H9 (cell line): ENCODE measurements around the gene PPIP5K2. TPM values are rescaled to one million over a fixed set of nuclear protein-coding genes. Genes with fewer than 3 reads are reported as not detected.

Source experiments
- DNase-seq: peaks from one replicate; pipeline ENCODE4 v3.0.0-alpha.2; 2017
- H2AFZ ChIP-seq: one replicate; pipeline ENCODE4 v1.6.1; 2013; ENCODE audit warnings: mild to moderate bottlenecking, low read length, control low read depth, moderate library complexity
- H2AK5ac ChIP-seq: 2 replicates; pipeline ENCODE4 v1.6.1; 2013; ENCODE audit warnings: low read length, control low read depth, mixed read lengths; ENCODE audit not compliant: insufficient read length
- H2BK120ac ChIP-seq: one replicate; pipeline ENCODE4 v1.6.1; 2013; ENCODE audit warnings: low read depth, mild to moderate bottlenecking, low read length, control low read depth, inconsistent platforms; ENCODE audit not compliant: poor library complexity, severe bottlenecking
- H2BK12ac ChIP-seq: 2 replicates; pipeline ENCODE4 v1.6.1; 2013; ENCODE audit warnings: low read length, control low read depth, mixed read lengths, low read depth; ENCODE audit not compliant: insufficient read length
- H2BK15ac ChIP-seq: 2 replicates; pipeline ENCODE4 v1.6.1; 2013; ENCODE audit warnings: low read depth, low read length, control low read depth
- H2BK20ac ChIP-seq: one replicate; pipeline ENCODE4 v1.6.1; 2013; ENCODE audit warnings: low read depth, mild to moderate bottlenecking, low read length, control low read depth, inconsistent platforms; ENCODE audit not compliant: poor library complexity, severe bottlenecking
- H2BK5ac ChIP-seq: 2 replicates; pipeline ENCODE4 v1.6.1; 2013; ENCODE audit warnings: low read length, control low read depth, mixed read lengths; ENCODE audit not compliant: insufficient read length
- H3K14ac ChIP-seq: 2 replicates; pipeline ENCODE4 v1.6.1; 2013; ENCODE audit warnings: low read length, control low read depth; ENCODE audit not compliant: insufficient read depth
- H3K18ac ChIP-seq: 2 replicates; pipeline ENCODE4 v1.6.1; 2013; ENCODE audit warnings: low read depth, mild to moderate bottlenecking, mixed read lengths, low read length, control low read depth; ENCODE audit not compliant: insufficient read length
- H3K23ac ChIP-seq: 2 replicates; pipeline ENCODE4 v1.6.1; 2013; ENCODE audit warnings: low read length, control low read depth, mixed read lengths, low read depth; ENCODE audit not compliant: insufficient read length
- H3K23me2 ChIP-seq: 2 replicates; pipeline ENCODE4 v1.6.1; 2013; ENCODE audit warnings: low read depth, mild to moderate bottlenecking, mixed read lengths, low read length, control low read depth; ENCODE audit not compliant: insufficient read length, poor library complexity, severe bottlenecking
- H3K27ac ChIP-seq: 2 replicates; pipeline ENCODE4 v1.5.1; 2013; ENCODE audit warnings: low read length, control low read depth, mixed read lengths, low read depth; ENCODE audit not compliant: insufficient read length
- H3K27me3 ChIP-seq: 2 replicates; pipeline ENCODE4 v1.6.1; 2013; ENCODE audit warnings: low read length, control low read depth, inconsistent platforms; ENCODE audit not compliant: insufficient read depth
- H3K4ac ChIP-seq: 2 replicates; pipeline ENCODE4 v1.6.1; 2013; ENCODE audit warnings: low read depth, mild to moderate bottlenecking, control low read depth, inconsistent platforms, low read length, moderate library complexity
- H3K4me1 ChIP-seq: 2 replicates; pipeline ENCODE4 v1.6.1; 2013; ENCODE audit warnings: low read length, control low read depth, inconsistent platforms; ENCODE audit not compliant: insufficient read depth
- H3K4me2 ChIP-seq: 2 replicates; pipeline ENCODE4 v1.6.1; 2013; ENCODE audit warnings: low read length, control low read depth, mixed read lengths; ENCODE audit not compliant: insufficient read length, insufficient read depth
- H3K56ac ChIP-seq: 2 replicates; pipeline ENCODE4 v1.6.1; 2013; ENCODE audit warnings: low read depth, mild to moderate bottlenecking, mixed read lengths, low read length, control low read depth; ENCODE audit not compliant: insufficient read length
- H3K79me1 ChIP-seq: 2 replicates; pipeline ENCODE4 v1.6.1; 2013; ENCODE audit warnings: low read depth, mild to moderate bottlenecking, moderate library complexity, low read length, control low read depth, inconsistent platforms; ENCODE audit not compliant: insufficient read depth, poor library complexity, severe bottlenecking
- H3K79me2 ChIP-seq: 2 replicates; pipeline ENCODE4 v1.6.1; 2013; ENCODE audit warnings: low read length, control low read depth, inconsistent platforms; ENCODE audit not compliant: insufficient read depth
- H3K9ac ChIP-seq: 2 replicates; pipeline ENCODE4 v1.6.1; 2013; ENCODE audit warnings: low read length, control low read depth, mixed read lengths; ENCODE audit not compliant: insufficient read length; ENCODE audit errors: extremely low read depth
- H3K9me3 ChIP-seq: one replicate; pipeline ENCODE4 v1.6.1; 2013; ENCODE audit warnings: low read depth, low read length, inconsistent platforms; ENCODE audit not compliant: control insufficient read depth
- H3T11ph ChIP-seq: one replicate; pipeline ENCODE4 v1.6.1; 2013; ENCODE audit warnings: mild to moderate bottlenecking, low read length, control low read depth, inconsistent platforms
- H4K20me1 ChIP-seq: one replicate; pipeline ENCODE4 v1.6.1; 2013; ENCODE audit not compliant: control insufficient read depth, insufficient read length, insufficient read depth
- H4K5ac ChIP-seq: 2 replicates; pipeline ENCODE4 v1.6.1; 2013; ENCODE audit warnings: low read depth, mild to moderate bottlenecking, mixed read lengths, low read length, control low read depth; ENCODE audit not compliant: insufficient read length
- H4K8ac ChIP-seq: replicated peaks from 2 replicates; pipeline ENCODE4 v1.6.1; 2013; ENCODE audit warnings: low read length, control low read depth, mixed read lengths, low read depth; ENCODE audit not compliant: insufficient read length
- H4K91ac ChIP-seq: 2 replicates; pipeline ENCODE4 v1.6.1; 2013; ENCODE audit warnings: low read depth, mild to moderate bottlenecking, moderate library complexity, mixed read lengths, low read length, control low read depth; ENCODE audit not compliant: insufficient read length
- H3K27ac Mint-ChIP-seq, 3 experiments: 2 replicates in 2 of 3; 3 replicates in 1 of 3; pipeline ENCODE4 v1.8.0; 2020 to 2021; ENCODE audit warnings: mixed read lengths in 3 of 3, mild to moderate bottlenecking in 1 of 3, moderate library complexity in 1 of 3
- H3K27me3 Mint-ChIP-seq: 2 replicates; pipeline ENCODE4 v1.8.0; 2021; ENCODE audit warnings: low read depth, mild to moderate bottlenecking, moderate library complexity, mixed read lengths
- H3K36me3 Mint-ChIP-seq, 3 experiments: 2 replicates in 2 of 3; 3 replicates in 1 of 3; pipeline ENCODE4 v1.8.0; 2020 to 2021; ENCODE audit warnings: low read depth in 3 of 3, mixed read lengths in 3 of 3; ENCODE audit not compliant: insufficient read depth in 1 of 3
- H3K4me1 Mint-ChIP-seq, 2 experiments: 2 replicates each; pipeline ENCODE4 v1.8.0; 2020; ENCODE audit warnings: mixed read lengths in 2 of 2
- H3K4me3 Mint-ChIP-seq, 2 experiments: 2 replicates in 1 of 2; 3 replicates in 1 of 2; pipeline ENCODE4 v1.8.0; 2020 to 2021; ENCODE audit warnings: mild to moderate bottlenecking in 2 of 2, mixed read lengths in 2 of 2, moderate library complexity in 1 of 2
- H3K9me3 Mint-ChIP-seq, 2 experiments: 2 replicates in 1 of 2; 3 replicates in 1 of 2; pipeline ENCODE4 v1.8.0; 2020; ENCODE audit warnings: mild to moderate bottlenecking in 2 of 2, mixed read lengths in 2 of 2, moderate library complexity in 1 of 2
- WGBS: extraction: QIAGEN DNeasy Blood & Tissue Kit; methylation state at CpG from one replicate; pipeline ENCODE4 v1.1.7; 2013; ENCODE audit warnings: missing lambda C conversion rate, low lambda C conversion rate, mixed read lengths; ENCODE audit not compliant: insufficient read length; ENCODE audit errors: extremely low coverage; 5-methylcytosine and 5-hydroxymethylcytosine counted together
- total RNA-seq: library from RNA; stranded (reverse); gene quantifications from 2 replicates; pipeline ENCODE4 v1.2.1, GENCODE V29; 2021
- TF ChIP-seq, protein P1 (sequence below): fragments of 200-600 bp; sonication (generic); conservative IDR thresholded peaks from 3 replicates; pipeline ENCODE4 v1.8.0; 2021; ENCODE audit warnings: antibody characterized with exemption, mild to moderate bottlenecking

Gene PPIP5K2
- total RNA-seq, 1 experiment from 2014 or later: 43.8 TPM

DNA sequence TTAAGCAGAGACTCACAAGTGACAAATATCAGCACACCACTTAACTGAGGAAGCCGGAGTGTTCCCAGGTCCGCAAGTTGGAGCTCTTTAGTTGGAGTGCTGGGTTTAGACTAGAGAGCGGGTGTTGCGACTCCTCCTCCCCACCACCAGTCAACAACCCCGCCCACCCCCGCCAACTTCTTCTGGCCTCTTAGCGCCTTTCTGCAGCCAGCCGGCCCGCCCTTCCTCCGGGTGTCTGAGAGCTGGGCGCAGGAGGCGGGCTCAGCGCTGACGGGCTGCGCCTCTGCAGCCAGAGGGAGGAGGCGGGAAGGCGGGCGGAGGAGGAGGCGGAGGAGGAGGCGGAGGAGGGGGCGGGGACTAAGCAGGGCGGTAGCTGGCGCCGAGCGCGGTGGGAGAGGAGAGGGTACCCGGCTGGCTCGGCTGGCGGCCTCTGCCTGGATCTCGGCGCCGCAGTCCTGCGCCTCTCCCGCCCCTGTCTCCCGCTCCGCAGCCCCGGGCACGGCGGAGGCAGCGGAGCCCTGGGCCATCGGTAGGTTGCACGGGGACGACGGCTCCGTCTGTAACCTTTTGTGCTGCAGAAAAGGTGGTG lies 138.4 kb downstream of the PPIP5K2 start, which contains the start of gene MACIR:
Gene MACIR, plus strand, starts transcription at position 396 of the 589 bp plus-strand sequence. CDS start 17,157 bp downstream, outside the sequence.
- Histone ChIP-seq H3K18ac (peak within 1 kb of the TSS; percentile 30), H3K9me3 (no peaks in the 10 kb centered on the region), H3K79me2 (peaks cover 7% of the 10 kb centered on the region; the same call in 1 of the 2 replicates), H4K5ac (no peak within 1 kb of the TSS), H2BK15ac (no peak within 1 kb of the TSS), H3K14ac (peak within 1 kb of the TSS; percentile 71; the same call in 1 of the 2 replicates), H3K56ac (no peak within 1 kb of the TSS), H4K20me1 (no peaks in the 10 kb centered on the region), H2BK5ac (no peak within 1 kb of the TSS), H2BK12ac (no peak within 1 kb of the TSS), H2BK20ac (no peak within 1 kb of the TSS), H3K4me1 (peaks cover 2% of the 10 kb centered on the region; the same call in 1 of the 2 replicates), H4K91ac (no peak within 1 kb of the TSS), H3K4me2 (peak within 1 kb of the TSS; percentile 54), H3K4ac (no peak within 1 kb of the TSS), H2AFZ (no peak within 1 kb of the TSS), H3K23ac (no peak within 1 kb of the TSS), H3K9ac (peak within 1 kb of the TSS; percentile 65), H2BK120ac (no peak within 1 kb of the TSS), H4K8ac (no peak within 1 kb of the TSS), H3K23me2 (no peaks in the 10 kb centered on the region), H2AK5ac (no peak within 1 kb of the TSS), H3T11ph (no peak within 1 kb of the TSS), H3K27ac (no peak within 1 kb of the TSS), H3K79me1 (no peaks in the 10 kb centered on the region), H3K27me3 (no peaks in the 10 kb centered on the region)
- Mint-ChIP-seq H3K27me3 (no peaks in the 10 kb centered on the region), H3K9me3 (peaks cover 0 to 2% of the 10 kb centered on the region in 2 experiments; a peak in 2 of 5 replicates), H3K4me1 (peaks cover 28 to 32% of the 10 kb centered on the region in 2 experiments), H3K27ac (peak within 1 kb of the TSS in 2 of 3 experiments; percentile 77 to 92; a peak in 3 of 7 replicates), H3K36me3 (no peaks in the 10 kb centered on the region), H3K4me3 (peak within 1 kb of the TSS; percentile 92 to 98)
- WGBS: no CpG with 5 or more reads among the region's 45 CpGs
- peak; percentile 99 for DNase-seq
- TF ChIP-seq, protein P1, sequence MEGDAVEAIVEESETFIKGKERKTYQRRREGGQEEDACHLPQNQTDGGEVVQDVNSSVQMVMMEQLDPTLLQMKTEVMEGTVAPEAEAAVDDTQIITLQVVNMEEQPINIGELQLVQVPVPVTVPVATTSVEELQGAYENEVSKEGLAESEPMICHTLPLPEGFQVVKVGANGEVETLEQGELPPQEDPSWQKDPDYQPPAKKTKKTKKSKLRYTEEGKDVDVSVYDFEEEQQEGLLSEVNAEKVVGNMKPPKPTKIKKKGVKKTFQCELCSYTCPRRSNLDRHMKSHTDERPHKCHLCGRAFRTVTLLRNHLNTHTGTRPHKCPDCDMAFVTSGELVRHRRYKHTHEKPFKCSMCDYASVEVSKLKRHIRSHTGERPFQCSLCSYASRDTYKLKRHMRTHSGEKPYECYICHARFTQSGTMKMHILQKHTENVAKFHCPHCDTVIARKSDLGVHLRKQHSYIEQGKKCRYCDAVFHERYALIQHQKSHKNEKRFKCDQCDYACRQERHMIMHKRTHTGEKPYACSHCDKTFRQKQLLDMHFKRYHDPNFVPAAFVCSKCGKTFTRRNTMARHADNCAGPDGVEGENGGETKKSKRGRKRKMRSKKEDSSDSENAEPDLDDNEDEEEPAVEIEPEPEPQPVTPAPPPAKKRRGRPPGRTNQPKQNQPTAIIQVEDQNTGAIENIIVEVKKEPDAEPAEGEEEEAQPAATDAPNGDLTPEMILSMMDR: no peak
